ENCODE measurements around the gene UNC5C. TPM values are rescaled to one million over a fixed set of nuclear protein-coding genes. Genes with fewer than 3 reads are reported as not detected.

Gene UNC5C
- total and polyA plus RNA-seq, 2 of the 8 experiments (the other 6 are each of a cell fraction or from before 2014, with no cell fraction given), result 0.30 to 1.3 TPM

GRCh38 chr4:95394752-95395306 is 153.9 kb downstream of the UNC5C start:
- Histone ChIP-seq H3K23ac (ENCODE audit: insufficient read length) (no peak overlapping the region), H2BK15ac (ENCODE audit: low read length) (no peak overlapping the region), H3K36me3 (ENCODE audit: control insufficient read depth in 2 of 4, insufficient read depth in 4 of 4, low read length in 3 of 4) (no peaks in the 10 kb centered on the region), H2AK5ac (ENCODE audit: low read depth, low read length) (no peak overlapping the region), H3K27me3 (replicated peaks in 1 of 4; ENCODE audit: control insufficient read depth in 3 of 4, extremely low read depth in 1 of 4, insufficient read depth in 3 of 4, low read length in 3 of 4) (peaks cover 0 to 6% (median under 1%) of the 10 kb centered on the region in 4 experiments; a peak in 4 of 7 replicates), H3K4me2 (ENCODE audit: insufficient read depth in 1 of 2, low read depth in 2 of 2, low read length in 2 of 2) (no peak overlapping the region), H2BK120ac (replicated peaks; ENCODE audit: low read depth, low read length) (no peak overlapping the region), H3K4me1 (replicated peaks in 1 of 4; ENCODE audit: control insufficient read depth in 3 of 4, insufficient read depth in 4 of 4, low read length in 3 of 4) (peaks cover 0 to 2% (median under 1%) of the 10 kb centered on the region in 4 experiments; a peak in 2 of 7 replicates), H3K79me1 (ENCODE audit: low read depth, low read length) (no peaks in the 10 kb centered on the region), H2BK20ac (ENCODE audit: low read length) (no peak overlapping the region), H3K9me3 (ENCODE audit: insufficient read depth in 2 of 2, low read depth in 1 of 2, low read length in 1 of 2) (no peaks in the 10 kb centered on the region), H3K56ac (replicated peaks; ENCODE audit: insufficient read length, low read depth, low read length) (no peak overlapping the region), H4K5ac (ENCODE audit: insufficient read length, low read depth, low read length) (no peak overlapping the region), H4K8ac (ENCODE audit: extremely low read depth, insufficient read depth, low read length) (no peak overlapping the region), H4K20me1 (replicated peaks in 1 of 2; ENCODE audit: control insufficient read depth in 1 of 2, insufficient read depth in 2 of 2, low read length in 2 of 2) (no peaks in the 10 kb centered on the region), H3K79me2 (ENCODE audit: control insufficient read depth in 1 of 2, insufficient read depth in 2 of 2, low read length in 2 of 2) (no peaks in the 10 kb centered on the region), H2BK12ac (ENCODE audit: low read depth, low read length) (no peak overlapping the region), H4K91ac (replicated peaks; ENCODE audit: insufficient read length, low read length) (no peak overlapping the region), H3K27ac (ENCODE audit: low read depth, low read length) (no peak overlapping the region), H3K23me2 (ENCODE audit: low read depth, low read length) (no peaks in the 10 kb centered on the region), H3K9ac (replicated peaks in 1 of 4; ENCODE audit: extremely low read depth in 1 of 4, low read depth in 3 of 4, low read length in 3 of 4) (no peak overlapping the region), H3K4me3 (ENCODE audit: extremely low read depth in 1 of 4, insufficient read depth in 2 of 4, low read depth in 3 of 4, low read length in 4 of 4) (no peak overlapping the region), H3K4ac (replicated peaks; ENCODE audit: insufficient read length, low read depth, low read length) (no peak overlapping the region), H2BK5ac (ENCODE audit: low read depth, low read length) (no peak overlapping the region), H3K14ac (ENCODE audit: insufficient read length) (no peak overlapping the region), H2AFZ (ENCODE audit: low read length) (no peak overlapping the region), H3K18ac (ENCODE audit: extremely low read depth, low read length) (no peak overlapping the region)
- WGBS, 2 experiments (ENCODE audit: extremely low coverage in 1 of 2, insufficient coverage in 1 of 2, insufficient read length in 1 of 2, insufficient replicate concordance in 2 of 2, low coverage in 1 of 2, low lambda C conversion rate in 2 of 2, missing lambda C conversion rate in 1 of 2), result 92% methylated on average over 2 of the region's 2 CpGs; no CpG with 5 or more reads in 1 of the 2 experiments
- ChIA-PET POLR2A (ENCODE audit: partially characterized antibody) (no interaction called here), CTCF (ENCODE audit: partially characterized antibody) (no interaction called here)
- FAIRE-seq (no peak), DNase-seq (ENCODE audit: low read depth in 1 of 2, low spot score in 2 of 2) (no peak)
- TF ChIP-seq CHD1 (IDR thresholded peaks at IDR 0.05; ENCODE audit: low read depth, low read length) (no peak), SIX5 (IDR thresholded peaks at IDR 0.05; ENCODE audit: low read depth, low read length) (no peak), FOSL1 (IDR thresholded peaks at IDR 0.05; ENCODE audit: insufficient read depth, low read depth, low read length) (no peak), CBX8 (IDR thresholded peaks at IDR 0.05; ENCODE audit: borderline replicate concordance, low read depth, low read length) (no peak)
